ENCODE data around the gene TMEM151B. TPM values are rescaled to one million over a fixed set of nuclear protein-coding genes. Genes with fewer than 3 reads are reported as not detected.

TMEM151B gene
- total and polyA plus RNA-seq, 10 of the 15 experiments (the other 5 are each of a cell fraction or from before 2014, with no cell fraction given), result 0.01 to 0.19 (median 0.05) TPM; not detected in 6

DNA sequence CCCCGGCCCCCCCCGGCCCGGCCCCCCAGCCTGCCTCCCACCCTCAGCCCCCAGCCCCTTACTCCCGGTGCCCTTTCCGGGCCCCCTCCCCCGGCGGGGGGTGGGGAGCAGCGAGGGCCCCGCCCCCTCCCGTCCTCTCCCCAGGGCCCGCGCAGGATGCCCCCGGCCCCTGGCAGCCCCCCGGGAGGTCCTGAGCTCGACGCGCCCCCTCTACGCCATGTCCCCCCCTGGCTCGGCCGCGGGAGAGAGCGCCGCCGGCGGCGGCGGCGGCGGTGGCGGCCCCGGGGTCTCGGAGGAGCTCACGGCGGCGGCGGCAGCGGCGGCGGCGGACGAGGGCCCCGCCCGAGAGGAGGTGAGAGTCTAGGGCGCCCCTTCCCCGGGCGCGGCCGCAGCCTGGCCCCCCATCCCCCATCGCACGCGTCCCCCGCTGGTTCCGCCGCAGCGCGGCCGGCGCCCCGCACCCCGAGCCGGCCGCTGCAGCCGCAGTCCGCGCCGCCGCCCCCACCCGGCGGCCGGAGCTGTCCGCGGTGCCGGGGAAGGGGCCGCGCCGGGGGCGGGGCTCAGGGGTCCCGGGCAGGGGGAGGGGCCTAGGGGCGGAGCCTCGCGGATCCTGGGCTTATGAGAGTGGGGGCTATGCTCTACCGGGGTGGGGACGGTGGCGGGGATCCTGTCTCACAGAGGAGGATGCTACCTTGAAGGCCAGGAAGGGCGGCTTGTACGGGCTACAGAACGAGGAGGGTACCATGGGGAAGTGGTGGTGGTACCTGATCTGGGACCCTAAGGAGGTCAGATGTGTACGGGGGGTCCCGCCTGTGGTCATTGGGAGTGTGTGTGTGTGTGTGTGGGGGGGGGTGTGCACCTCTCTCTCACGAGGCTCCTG lies 516 bp downstream of the TMEM151B start:
- H3K79me2 ChIP-seq (ENCODE audit: control insufficient read depth, insufficient read depth, low read length), result peaks cover 1% of the 10 kb centered on the region; the same call in 1 of the 2 replicates
- no peaks in the 10 kb centered on the region for H3K9me3 ChIP-seq (replicated peaks; ENCODE audit: control insufficient read depth, insufficient read depth, low read length)
- ATAC-seq, result no peak
- in situ Hi-C loops (cut with MboI), result no loop called here
- no peak overlapping the region for H3K4me3 ChIP-seq
- DNase-seq (ENCODE audit: low read depth, low spot score), result no peak
- peaks cover 4 to 15% of the 10 kb centered on the region in 2 experiments; a peak in 3 of 4 replicates for H3K27me3 ChIP-seq (replicated peaks in 1 of 2; ENCODE audit: control insufficient read depth in 2 of 2, insufficient read depth in 2 of 2, low read length in 1 of 2)
- intact Hi-C loops (cut with micrococcal nuclease; ENCODE audit: unreplicated experiment), result no loop called here
- no peak overlapping the region for H2AFZ ChIP-seq (ENCODE audit: control insufficient read depth, low read depth, low read length)
- 1% methylated on average over 15 of the region's 90 CpGs for WGBS (ENCODE audit: insufficient coverage, insufficient replicate concordance, low lambda C conversion rate, missing lambda C conversion rate)
- TF ChIP-seq, protein P1, sequence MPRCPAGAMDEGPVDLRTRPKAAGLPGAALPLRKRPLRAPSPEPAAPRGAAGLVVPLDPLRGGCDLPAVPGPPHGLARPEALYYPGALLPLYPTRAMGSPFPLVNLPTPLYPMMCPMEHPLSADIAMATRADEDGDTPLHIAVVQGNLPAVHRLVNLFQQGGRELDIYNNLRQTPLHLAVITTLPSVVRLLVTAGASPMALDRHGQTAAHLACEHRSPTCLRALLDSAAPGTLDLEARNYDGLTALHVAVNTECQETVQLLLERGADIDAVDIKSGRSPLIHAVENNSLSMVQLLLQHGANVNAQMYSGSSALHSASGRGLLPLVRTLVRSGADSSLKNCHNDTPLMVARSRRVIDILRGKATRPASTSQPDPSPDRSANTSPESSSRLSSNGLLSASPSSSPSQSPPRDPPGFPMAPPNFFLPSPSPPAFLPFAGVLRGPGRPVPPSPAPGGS (IDR thresholded peaks at IDR 0.05; ENCODE audit: borderline replicate concordance, insufficient read depth, low read depth, low read length, poor library complexity, severe bottlenecking), result no peak
- TF ChIP-seq BRCA1 (IDR thresholded peaks at IDR 0.05; ENCODE audit: low read depth, low read length) (no peak), JUND (IDR thresholded peaks at IDR 0.05; ENCODE audit: low read depth, low read length) (no peak), CREM (IDR thresholded peaks at IDR 0.05; ENCODE audit: low read depth) (no peak), PAX8 (IDR thresholded peaks at IDR 0.05) (no peak), ATF7 (IDR thresholded peaks at IDR 0.05; ENCODE audit: low read depth) (no peak), RB1 (IDR thresholded peaks at IDR 0.05; ENCODE audit: borderline replicate concordance) (no peak)
- TF ChIP-seq, protein P2, sequence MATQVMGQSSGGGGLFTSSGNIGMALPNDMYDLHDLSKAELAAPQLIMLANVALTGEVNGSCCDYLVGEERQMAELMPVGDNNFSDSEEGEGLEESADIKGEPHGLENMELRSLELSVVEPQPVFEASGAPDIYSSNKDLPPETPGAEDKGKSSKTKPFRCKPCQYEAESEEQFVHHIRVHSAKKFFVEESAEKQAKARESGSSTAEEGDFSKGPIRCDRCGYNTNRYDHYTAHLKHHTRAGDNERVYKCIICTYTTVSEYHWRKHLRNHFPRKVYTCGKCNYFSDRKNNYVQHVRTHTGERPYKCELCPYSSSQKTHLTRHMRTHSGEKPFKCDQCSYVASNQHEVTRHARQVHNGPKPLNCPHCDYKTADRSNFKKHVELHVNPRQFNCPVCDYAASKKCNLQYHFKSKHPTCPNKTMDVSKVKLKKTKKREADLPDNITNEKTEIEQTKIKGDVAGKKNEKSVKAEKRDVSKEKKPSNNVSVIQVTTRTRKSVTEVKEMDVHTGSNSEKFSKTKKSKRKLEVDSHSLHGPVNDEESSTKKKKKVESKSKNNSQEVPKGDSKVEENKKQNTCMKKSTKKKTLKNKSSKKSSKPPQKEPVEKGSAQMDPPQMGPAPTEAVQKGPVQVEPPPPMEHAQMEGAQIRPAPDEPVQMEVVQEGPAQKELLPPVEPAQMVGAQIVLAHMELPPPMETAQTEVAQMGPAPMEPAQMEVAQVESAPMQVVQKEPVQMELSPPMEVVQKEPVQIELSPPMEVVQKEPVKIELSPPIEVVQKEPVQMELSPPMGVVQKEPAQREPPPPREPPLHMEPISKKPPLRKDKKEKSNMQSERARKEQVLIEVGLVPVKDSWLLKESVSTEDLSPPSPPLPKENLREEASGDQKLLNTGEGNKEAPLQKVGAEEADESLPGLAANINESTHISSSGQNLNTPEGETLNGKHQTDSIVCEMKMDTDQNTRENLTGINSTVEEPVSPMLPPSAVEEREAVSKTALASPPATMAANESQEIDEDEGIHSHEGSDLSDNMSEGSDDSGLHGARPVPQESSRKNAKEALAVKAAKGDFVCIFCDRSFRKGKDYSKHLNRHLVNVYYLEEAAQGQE (IDR thresholded peaks at IDR 0.05; ENCODE audit: low read depth, low read length), result peak; percentile 59; the same call in 1 of the 2 replicates
- FAIRE-seq, result no peak
- H3K9ac ChIP-seq (ENCODE audit: control insufficient read depth, insufficient read depth, low read length), result no peak overlapping the region
- no peaks in the 10 kb centered on the region for H3K36me3 ChIP-seq (ENCODE audit: control insufficient read depth in 2 of 2, insufficient read depth in 2 of 2, low read length in 1 of 2)
- CTCF ChIA-PET, result interaction anchor here (1.6 to 6.3 kb wide), 3 partner anchors 36 to 65 kb away, joined by 3 to 163 read pairs (median 4); no protein-coding TSS in a partner anchor
- no peak overlapping the region for H3K27ac ChIP-seq (ENCODE audit: control insufficient read depth, insufficient read depth)
- POLR2A ChIA-PET, result interaction anchor here (0.8 kb wide), 1 partner anchor 19 kb away, joined by 3 read pairs; no protein-coding TSS in a partner anchor
- peaks cover 21% of the 10 kb centered on the region for H3K4me1 ChIP-seq (ENCODE audit: control insufficient read depth, insufficient read depth, low read length)
- RAD21 ChIA-PET (ENCODE audit: unreplicated experiment), result interaction anchor here (1.1 to 4.2 kb wide), 2 partner anchors 34 to 68 kb away, joined by 3 to 36 read pairs; no protein-coding TSS in a partner anchor
- SMC1A ChIA-PET (ENCODE audit: uncharacterized antibody, unreplicated experiment), result interaction anchor here (4.6 kb wide), 1 partner anchor 67 kb away, joined by 79 read pairs; no protein-coding TSS in a partner anchor
- no TSS peak for BruUV-seq (replicated peaks)
- H4K20me1 ChIP-seq (ENCODE audit: control insufficient read depth, insufficient read depth), result no peaks in the 10 kb centered on the region
- H3K4me2 ChIP-seq (ENCODE audit: control insufficient read depth, insufficient read depth), result peak overlapping the region; percentile 24; the same call in 1 of the 2 replicates

Data from GM12878 (cell line).